ENCODE data around the gene RPS2. TPM values are rescaled to one million over a fixed set of nuclear protein-coding genes. Genes with fewer than 3 reads are reported as not detected.

Gene RPS2
- total RNA-seq, 1 experiment from 2014 or later: 3,874 TPM

DNA sequence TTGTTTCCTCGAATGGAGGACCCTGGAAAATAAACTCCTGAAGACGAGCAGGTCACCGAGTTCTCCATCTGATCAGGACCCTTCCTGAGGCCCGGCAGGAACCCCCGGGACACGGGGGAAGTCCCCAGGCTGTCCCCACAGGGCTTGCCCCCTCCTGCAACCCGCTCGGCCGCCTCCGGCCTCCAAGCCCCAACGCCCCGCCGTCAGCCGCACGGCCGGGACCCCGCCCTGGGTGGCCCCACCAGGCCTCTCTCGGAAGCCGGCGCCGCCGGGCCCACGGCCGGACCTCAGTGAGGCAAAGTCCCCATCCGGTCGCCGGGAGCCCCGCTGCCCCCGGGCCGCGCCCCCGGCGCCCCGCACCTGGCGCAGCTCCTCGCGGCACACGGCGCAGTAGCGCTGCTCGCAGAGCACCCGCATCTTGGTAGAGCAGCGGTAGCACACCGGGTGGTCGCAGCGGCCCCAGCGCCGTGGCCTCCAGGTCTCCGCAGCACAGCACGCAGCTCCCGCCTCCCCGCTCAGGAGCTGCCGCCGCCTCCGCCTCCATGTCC lies 44.6 kb upstream of the RPS2 start:
- Histone ChIP-seq H3K18ac (ENCODE audit: insufficient read length, low read depth, low read length) (no peak overlapping the region), H3K23me2 (ENCODE audit: insufficient read length, low read depth, low read length, poor library complexity, severe bottlenecking) (peaks cover 11% of the 10 kb centered on the region), H3K79me1 (ENCODE audit: insufficient read depth, low read depth, low read length, poor library complexity, severe bottlenecking) (peaks cover 21% of the 10 kb centered on the region), H2BK20ac (ENCODE audit: low read depth, low read length, poor library complexity, severe bottlenecking) (no peak overlapping the region), H4K5ac (ENCODE audit: insufficient read length, low read depth, low read length) (no peak overlapping the region), H4K8ac (replicated peaks; ENCODE audit: insufficient read length, low read depth, low read length) (no peak overlapping the region), H4K20me1 (ENCODE audit: control insufficient read depth, insufficient read depth, insufficient read length) (no peaks in the 10 kb centered on the region), H2AFZ (ENCODE audit: low read length) (no peak overlapping the region), H3K23ac (ENCODE audit: insufficient read length, low read depth, low read length) (no peak overlapping the region), H3K79me2 (ENCODE audit: insufficient read depth, low read length) (peaks cover 26% of the 10 kb centered on the region; the same call in 1 of the 2 replicates), H4K91ac (ENCODE audit: insufficient read length, low read depth, low read length) (no peak overlapping the region), H2BK120ac (ENCODE audit: low read depth, low read length, poor library complexity, severe bottlenecking) (no peak overlapping the region), H3K4me1 (ENCODE audit: insufficient read depth, low read length) (peaks cover 6% of the 10 kb centered on the region; the same call in 1 of the 2 replicates), H2BK15ac (ENCODE audit: low read depth, low read length) (no peak overlapping the region), H3K56ac (ENCODE audit: insufficient read length, low read depth, low read length) (no peak overlapping the region), H3T11ph (ENCODE audit: low read length) (no peak overlapping the region), H3K14ac (ENCODE audit: insufficient read depth, low read length) (0 out of 2 replicates have a peak overlapping the region, but pooled peaks have one; percentile 25), H3K9me3 (ENCODE audit: control insufficient read depth, low read depth, low read length) (no peaks in the 10 kb centered on the region), H3K4ac (ENCODE audit: low read depth, low read length) (no peak overlapping the region), H2AK5ac (ENCODE audit: insufficient read length, low read length) (no peak overlapping the region), H3K27ac (ENCODE audit: insufficient read length, low read depth, low read length) (no peak overlapping the region), H3K27me3 (ENCODE audit: insufficient read depth, low read length) (no peaks in the 10 kb centered on the region), H2BK5ac (ENCODE audit: insufficient read length, low read length) (no peak overlapping the region), H2BK12ac (ENCODE audit: insufficient read length, low read depth, low read length) (no peak overlapping the region), H3K9ac (ENCODE audit: extremely low read depth, insufficient read length, low read length) (peak overlapping the region; percentile 83), H3K4me2 (ENCODE audit: insufficient read depth, insufficient read length, low read length) (peak overlapping the region; percentile 73)
- Mint-ChIP-seq H3K27me3 (ENCODE audit: low read depth) (no peaks in the 10 kb centered on the region; the same call in 1 of the 2 replicates), H3K4me1 (peaks cover 21 to 34% of the 10 kb centered on the region in 2 experiments), H3K9me3 (no peaks in the 10 kb centered on the region; a peak in 1 of 5 replicates), H3K4me3 (peak overlapping the region; percentile 78 to 81), H3K36me3 (ENCODE audit: insufficient read depth in 1 of 3, low read depth in 3 of 3) (peaks cover 5 to 16% (median 12%) of the 10 kb centered on the region in 3 experiments), H3K27ac (no peak overlapping the region)
- DNase-seq: no peak
- TF ChIP-seq, protein P1, sequence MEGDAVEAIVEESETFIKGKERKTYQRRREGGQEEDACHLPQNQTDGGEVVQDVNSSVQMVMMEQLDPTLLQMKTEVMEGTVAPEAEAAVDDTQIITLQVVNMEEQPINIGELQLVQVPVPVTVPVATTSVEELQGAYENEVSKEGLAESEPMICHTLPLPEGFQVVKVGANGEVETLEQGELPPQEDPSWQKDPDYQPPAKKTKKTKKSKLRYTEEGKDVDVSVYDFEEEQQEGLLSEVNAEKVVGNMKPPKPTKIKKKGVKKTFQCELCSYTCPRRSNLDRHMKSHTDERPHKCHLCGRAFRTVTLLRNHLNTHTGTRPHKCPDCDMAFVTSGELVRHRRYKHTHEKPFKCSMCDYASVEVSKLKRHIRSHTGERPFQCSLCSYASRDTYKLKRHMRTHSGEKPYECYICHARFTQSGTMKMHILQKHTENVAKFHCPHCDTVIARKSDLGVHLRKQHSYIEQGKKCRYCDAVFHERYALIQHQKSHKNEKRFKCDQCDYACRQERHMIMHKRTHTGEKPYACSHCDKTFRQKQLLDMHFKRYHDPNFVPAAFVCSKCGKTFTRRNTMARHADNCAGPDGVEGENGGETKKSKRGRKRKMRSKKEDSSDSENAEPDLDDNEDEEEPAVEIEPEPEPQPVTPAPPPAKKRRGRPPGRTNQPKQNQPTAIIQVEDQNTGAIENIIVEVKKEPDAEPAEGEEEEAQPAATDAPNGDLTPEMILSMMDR (conservative IDR thresholded peaks at IDR 0.05): no peak
- no CpG with 5 or more reads among the region's 55 CpGs for WGBS (ENCODE audit: extremely low coverage, insufficient read length, low lambda C conversion rate)

Data from H9 (cell line).